ENCODE results near the gene NKX2-1. TPM values are rescaled to one million over a fixed set of nuclear protein-coding genes. Genes with fewer than 3 reads are reported as not detected.

The NKX2-1 gene
- total RNA-seq (10 to 100 TPM in 1 of 5 donors, not detected in 4; 13.4 TPM), polyA plus RNA-seq (not detected)
- long read RNA-seq, donor 1: 0 reads
- long read RNA-seq, donor 2: 0 reads
- long read RNA-seq, donor 3: 0 reads
- long read RNA-seq, donor 4: 0 reads
- long read RNA-seq, donor 5: 0 reads
- long read RNA-seq, donor 6: 0 reads
- long read RNA-seq, donor 7: 0 reads
- long read RNA-seq, donor 8: 0 reads
- long read RNA-seq, donor 9: 0 reads
- long read RNA-seq, donor 10: 0 reads

DNA sequence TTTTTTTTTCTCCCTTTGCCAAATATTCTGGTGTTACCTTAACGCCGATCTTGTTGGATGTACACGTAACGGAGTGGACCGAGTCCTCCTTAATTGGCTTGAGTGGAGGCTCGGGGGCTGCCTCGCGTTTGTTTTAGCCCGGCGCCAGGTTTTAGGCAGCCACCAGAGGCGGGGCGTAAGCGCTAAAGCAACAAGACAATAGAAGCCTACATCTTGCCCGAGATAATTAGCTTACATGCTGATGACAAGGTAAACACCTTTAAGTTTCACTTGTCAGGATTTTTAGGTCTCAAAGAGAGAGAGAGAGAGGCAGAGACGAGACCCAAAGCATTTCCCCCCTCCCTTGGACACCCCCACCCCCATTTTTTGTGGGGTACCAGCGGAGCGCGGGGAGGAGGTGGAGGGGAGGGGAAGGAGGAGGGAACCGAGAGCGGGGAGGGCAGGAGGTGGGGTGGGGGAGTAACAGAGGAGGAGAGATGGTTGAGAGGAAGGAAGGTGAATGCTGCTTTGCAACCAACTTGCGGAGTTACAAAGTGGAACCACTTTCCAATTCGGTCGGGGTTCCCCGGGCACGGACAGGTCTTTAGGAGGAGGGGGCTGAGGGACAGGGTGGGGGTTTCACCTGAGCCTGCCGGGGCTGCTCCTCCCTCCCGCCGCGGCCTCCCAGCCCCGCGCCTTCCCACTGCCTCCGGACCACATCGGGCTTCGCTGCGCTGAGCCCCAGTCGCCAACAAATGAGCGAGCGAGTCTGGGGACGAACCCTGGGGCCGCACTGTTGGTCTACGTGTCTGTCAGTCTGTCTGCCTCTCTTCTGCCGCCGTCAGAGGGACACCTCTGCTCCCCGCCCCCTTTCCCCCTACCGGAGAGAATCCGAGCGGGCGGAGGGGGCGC is at the start of gene NKX2-1:
Gene NKX2-1 (minus strand): TSS at position 802 of the 891 bp plus-strand sequence. CDS start 103 bp downstream, at position 699.
- peaks cover 0 to 6% (median 0%) of the 10 kb centered on the region in 4 donors for H3K9me3 ChIP-seq
- peaks cover 43 to 77% (median 59%) of the 10 kb centered on the region in 4 donors for H3K4me1 ChIP-seq
- no peak within 1 kb of the TSS for H3K27ac ChIP-seq
- no peak for DNase-seq
- H3K27me3 ChIP-seq: peaks cover 56 to 100% (median 98%) of the 10 kb centered on the region in 3 donors
- intact Hi-C loops (cut with DNase I; ENCODE audit: low total_unique reads): no loop called here
- WGBS, 5 donors: 1 to 5% (median 3%) methylated on average over 43 to 49 of the region's 49 CpGs
- H3K4me3 ChIP-seq: peak within 1 kb of the TSS; percentile 30 to 54 (median 34)
- H3K36me3 ChIP-seq: no peaks in the 10 kb centered on the region
- TF ChIP-seq POLR2AphosphoS5 (IDR thresholded peaks at IDR 0.05): no peak
- TF ChIP-seq POLR2A (IDR thresholded peaks at IDR 0.05): no peak
- no peak for TF ChIP-seq EP300 (IDR thresholded peaks at IDR 0.05)
- TF ChIP-seq, protein P1, sequence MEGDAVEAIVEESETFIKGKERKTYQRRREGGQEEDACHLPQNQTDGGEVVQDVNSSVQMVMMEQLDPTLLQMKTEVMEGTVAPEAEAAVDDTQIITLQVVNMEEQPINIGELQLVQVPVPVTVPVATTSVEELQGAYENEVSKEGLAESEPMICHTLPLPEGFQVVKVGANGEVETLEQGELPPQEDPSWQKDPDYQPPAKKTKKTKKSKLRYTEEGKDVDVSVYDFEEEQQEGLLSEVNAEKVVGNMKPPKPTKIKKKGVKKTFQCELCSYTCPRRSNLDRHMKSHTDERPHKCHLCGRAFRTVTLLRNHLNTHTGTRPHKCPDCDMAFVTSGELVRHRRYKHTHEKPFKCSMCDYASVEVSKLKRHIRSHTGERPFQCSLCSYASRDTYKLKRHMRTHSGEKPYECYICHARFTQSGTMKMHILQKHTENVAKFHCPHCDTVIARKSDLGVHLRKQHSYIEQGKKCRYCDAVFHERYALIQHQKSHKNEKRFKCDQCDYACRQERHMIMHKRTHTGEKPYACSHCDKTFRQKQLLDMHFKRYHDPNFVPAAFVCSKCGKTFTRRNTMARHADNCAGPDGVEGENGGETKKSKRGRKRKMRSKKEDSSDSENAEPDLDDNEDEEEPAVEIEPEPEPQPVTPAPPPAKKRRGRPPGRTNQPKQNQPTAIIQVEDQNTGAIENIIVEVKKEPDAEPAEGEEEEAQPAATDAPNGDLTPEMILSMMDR (IDR thresholded peaks at IDR 0.05): no peak

DNA sequence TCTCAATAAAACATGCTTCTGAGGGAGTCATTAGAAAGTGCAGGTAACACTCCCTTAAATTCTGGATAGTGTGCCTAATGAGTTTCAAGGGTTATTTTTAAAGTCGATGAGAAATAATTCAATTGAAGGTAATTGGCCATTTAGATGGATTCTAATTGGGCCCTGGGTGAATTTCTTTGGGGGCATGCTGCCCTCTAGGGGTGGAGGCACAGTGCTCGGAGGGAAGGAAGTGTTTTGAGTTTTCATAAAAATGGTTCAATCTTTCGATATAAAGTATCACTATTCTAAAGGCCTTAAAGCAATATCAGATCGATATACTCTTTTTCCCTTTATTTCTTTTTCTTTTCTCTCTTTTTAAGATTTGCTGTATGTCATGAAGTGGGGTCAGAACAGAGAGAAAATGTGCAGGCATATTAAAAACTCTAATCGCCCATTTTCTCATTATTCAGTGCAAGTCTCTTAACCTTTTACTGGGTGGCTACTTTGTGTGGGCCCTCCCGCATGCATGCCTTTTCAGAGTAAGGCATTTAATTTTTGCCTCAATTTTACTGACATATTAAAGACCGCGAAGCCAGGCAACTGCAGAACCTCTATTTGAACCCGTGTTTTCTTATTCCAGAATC is 36.9 kb upstream of the NKX2-1 start:
- TF ChIP-seq, protein P1 (IDR thresholded peaks at IDR 0.05): peak in 5 of 7 experiments; percentile 23 to 70 (median 65)
- no peak for TF ChIP-seq EP300 (IDR thresholded peaks at IDR 0.05)
- peak in 1 of 2 donors; percentile 35 for DNase-seq
- no peak overlapping the region for H3K4me3 ChIP-seq
- H3K4me1 ChIP-seq: no peaks in the 10 kb centered on the region
- H3K9me3 ChIP-seq: no peaks in the 10 kb centered on the region
- peaks cover 0 to 33% (median 0%) of the 10 kb centered on the region in 3 donors for H3K27me3 ChIP-seq
- WGBS, 5 donors: 52 to 65% (median 59%) methylated on average over 9 of the region's 9 CpGs
- no peak overlapping the region for H3K27ac ChIP-seq
- H3K36me3 ChIP-seq: no peaks in the 10 kb centered on the region
- intact Hi-C loops (cut with DNase I; ENCODE audit: low total_unique reads): no loop called here

DNA sequence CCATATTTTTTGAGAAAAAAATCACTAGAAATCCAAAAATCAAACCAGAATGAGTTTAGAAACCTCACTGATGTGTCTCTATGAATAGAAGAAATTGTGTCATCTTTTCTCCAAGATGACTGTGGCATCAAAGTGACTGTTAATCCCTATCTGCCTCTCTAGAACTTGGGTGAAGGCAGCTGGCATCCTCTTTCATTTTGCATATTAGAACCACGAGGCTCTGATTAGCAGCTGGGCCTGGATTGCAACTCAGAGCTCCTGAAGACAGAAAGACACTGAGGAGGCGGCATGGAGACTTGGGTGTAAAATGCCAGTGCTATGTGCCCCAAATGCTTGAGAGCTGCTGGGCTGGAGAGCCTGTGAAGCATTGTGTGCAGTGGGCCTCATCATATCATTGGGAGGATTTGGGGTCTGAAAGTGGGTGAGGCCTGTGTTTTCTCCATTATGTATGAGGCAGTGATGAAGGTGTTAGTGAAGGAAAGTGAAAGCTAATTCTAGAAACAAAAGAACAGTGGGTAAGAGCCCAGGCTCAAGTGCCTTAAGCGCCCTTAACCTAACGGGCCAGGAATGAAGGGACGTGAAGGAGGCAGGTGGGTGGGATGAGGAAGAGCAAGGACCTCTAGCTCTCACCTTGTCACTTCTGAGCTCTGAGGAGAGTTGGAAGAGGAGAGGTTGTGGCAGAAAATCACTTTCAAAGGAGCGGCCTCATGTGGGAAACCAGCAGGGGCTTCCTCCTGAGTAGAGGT is 36.1 kb upstream of the NKX2-1 start:
- intact Hi-C loops (cut with DNase I; ENCODE audit: low total_unique reads): no loop called here
- Histone ChIP-seq H3K4me3 (no peak overlapping the region), H3K4me1 (no peaks in the 10 kb centered on the region), H3K9me3 (no peaks in the 10 kb centered on the region), H3K27me3 (peaks cover 0 to 30% (median 0%) of the 10 kb centered on the region in 3 donors), H3K36me3 (no peaks in the 10 kb centered on the region), H3K27ac (no peak overlapping the region)
- 77 to 79% (median 79%) methylated on average over 6 of the region's 6 CpGs for WGBS, 5 donors
- no peak for DNase-seq
- TF ChIP-seq POLR2A (IDR thresholded peaks at IDR 0.05): no peak
- no peak for TF ChIP-seq POLR2AphosphoS5 (IDR thresholded peaks at IDR 0.05)
- TF ChIP-seq, protein P1 (IDR thresholded peaks at IDR 0.05): no peak
- no peak for TF ChIP-seq EP300 (IDR thresholded peaks at IDR 0.05)

Measured in stomach (tissue), 19 donors.